D721Med (cell line): ENCODE results near the gene ITGA11.

Experiments
- DNase-seq: peaks from one replicate; pipeline ENCODE4 v3.0.0; 2011; ENCODE audit warnings: low spot score; ENCODE audit not compliant: insufficient read length
- FAIRE-seq: peaks from 2 replicates; lab custom pipeline; 2011; peaks lifted over from hg19 to GRCh38; lab: Jason Lieb, UNC
- CTCF ChIP-seq: IDR thresholded peaks from 2 replicates; pipeline ENCODE4 v1.5.1; 2012; ENCODE audit warnings: mild to moderate bottlenecking, control low read depth; ENCODE audit not compliant: insufficient read depth; ENCODE audit errors: missing control alignments

The ITGA11 gene

GRCh38 chr15:68376447-68377060 is 55.4 kb downstream of the ITGA11 start:
- DNase-seq: no peak
- no peak for TF ChIP-seq CTCF
- no peak for FAIRE-seq

GRCh38 chr15:68375716-68376220 is 56.2 kb downstream of the ITGA11 start:
- DNase-seq (no peak), FAIRE-seq (no peak)
- no peak for TF ChIP-seq CTCF

GRCh38 chr15:68375191-68375631 is 56.8 kb downstream of the ITGA11 start:
- FAIRE-seq (no peak), DNase-seq (no peak)
- no peak for TF ChIP-seq CTCF

GRCh38 chr15:68374168-68374745 is 57.7 kb downstream of the ITGA11 start:
- FAIRE-seq: no peak
- DNase-seq: no peak
- TF ChIP-seq CTCF: no peak

- DNase-seq (no peak), FAIRE-seq (no peak)
- TF ChIP-seq CTCF: no peak
These were observed 58.9 kb downstream of the ITGA11 start for GRCh38 chr15:68373028-68373427.

GRCh38 chr15:68372291-68372811 is 59.6 kb downstream of the ITGA11 start:
- no peak for DNase-seq
- no peak for FAIRE-seq
- no peak for TF ChIP-seq CTCF

- no peak for DNase-seq
- TF ChIP-seq CTCF: no peak
- no peak for FAIRE-seq
These were observed 60.1 kb downstream of the ITGA11 start for GRCh38 chr15:68371851-68372250.
